ENCODE measurements around the gene EP400. TPM values are rescaled to one million over a fixed set of nuclear protein-coding genes. Genes with fewer than 3 reads are reported as not detected.

EP400 gene
- polyA plus RNA-seq, 3 donors = 34.1 to 44.8 (median 43.1) TPM

- no peak for DNase-seq
Measured at GRCh38 chr12:132018193-132018916, 68.6 kb downstream of the EP400 start.

- no peak for DNase-seq
Measured at GRCh38 chr12:132019891-132020290, 70.1 kb downstream of the EP400 start.

DNA sequence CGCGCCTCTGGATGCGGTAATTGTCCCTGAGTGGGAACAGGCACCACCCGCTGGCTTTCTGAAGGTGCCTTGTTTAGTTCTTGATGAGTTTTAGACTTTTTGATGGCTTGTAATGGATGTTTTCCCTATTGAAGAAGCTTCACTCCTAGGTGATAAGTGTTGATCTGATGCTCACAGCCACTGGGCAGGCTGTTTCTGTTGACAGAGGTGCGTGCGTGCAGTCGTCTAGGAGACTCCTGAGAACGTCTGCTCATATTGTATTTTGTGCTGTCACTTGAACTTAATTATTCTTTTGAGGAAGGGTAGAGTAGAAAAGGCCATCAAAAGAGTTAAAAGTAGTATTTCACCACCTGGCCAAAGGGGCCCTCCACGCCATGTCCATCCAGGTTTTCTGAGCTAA is 70.5 kb downstream of the EP400 start:
- no peak for DNase-seq

- DNase-seq = no peak
Measured at GRCh38 chr12:132021031-132021871, 71.5 kb downstream of the EP400 start.

DNA sequence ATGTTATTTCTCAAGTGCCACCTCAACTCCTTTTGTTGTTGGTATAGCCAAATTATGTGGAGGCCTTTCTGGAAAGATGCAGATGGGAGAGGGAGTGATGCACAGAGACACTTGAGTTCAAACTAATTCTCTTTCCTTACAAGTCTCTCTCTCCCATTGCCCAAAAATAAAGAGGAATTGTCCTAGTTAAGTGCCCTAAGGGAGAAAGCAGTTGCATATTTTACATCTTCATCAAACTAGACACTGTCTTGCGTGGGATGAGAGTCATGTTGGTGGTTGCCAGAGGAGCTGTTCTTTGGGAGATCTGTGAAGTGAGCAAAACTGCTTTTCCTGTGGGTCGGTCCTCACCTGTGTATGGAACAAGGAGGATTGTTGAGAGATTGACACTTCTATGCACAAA is 72.2 kb downstream of the EP400 start:
- no peak for DNase-seq

DNA sequence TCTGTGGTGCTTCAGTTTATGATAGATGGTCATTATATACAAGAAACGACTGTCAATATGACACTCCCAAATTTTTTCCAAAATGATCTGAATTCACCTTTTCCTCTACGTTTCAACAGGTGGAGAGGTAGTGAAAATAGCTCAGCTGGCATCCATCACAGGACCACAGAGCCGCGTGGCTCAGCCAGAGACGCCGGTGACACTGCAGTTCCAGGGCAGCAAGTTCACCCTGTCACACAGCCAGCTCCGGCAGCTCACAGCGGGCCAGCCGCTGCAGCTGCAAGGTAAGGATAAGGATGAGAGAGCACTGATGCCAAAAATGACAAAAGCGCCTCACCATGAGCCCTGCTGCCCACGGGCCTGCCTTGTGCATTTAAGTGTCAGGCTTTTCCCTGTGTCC is 73.9 kb downstream of the EP400 start:
- DNase-seq = no peak

GRCh38 chr12:132024758-132025157 is 75.0 kb downstream of the EP400 start:
- no peak for DNase-seq

- no peak for DNase-seq
Measured at GRCh38 chr12:132025526-132025925, 75.8 kb downstream of the EP400 start.

- no peak for DNase-seq
Measured at GRCh38 chr12:132026061-132026795, 76.5 kb downstream of the EP400 start.

- DNase-seq = no peak
Measured at GRCh38 chr12:132026796-132027500, 77.2 kb downstream of the EP400 start.

DNA sequence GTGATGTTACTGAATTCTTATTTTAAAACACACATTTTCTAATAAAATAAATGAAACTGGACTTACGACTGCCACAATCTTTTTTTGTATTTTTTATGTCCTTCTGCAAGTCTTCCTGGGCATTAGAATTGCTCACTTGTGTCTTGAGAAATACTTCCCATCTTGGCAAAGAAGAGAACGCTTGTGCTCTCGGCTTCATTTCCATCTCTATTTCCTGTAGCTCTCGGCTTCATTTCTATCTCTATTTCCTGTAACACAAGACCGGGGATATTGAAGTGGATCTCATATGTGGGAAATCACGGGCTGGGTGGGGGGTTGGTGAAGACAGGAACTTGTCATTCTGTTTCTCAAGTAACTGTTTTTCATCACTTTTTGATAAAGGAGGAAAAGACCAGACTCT is 77.9 kb downstream of the EP400 start:
- DNase-seq = no peak

GRCh38 chr12:132028111-132028510 is 78.4 kb downstream of the EP400 start:
- no peak for DNase-seq

GRCh38 chr12:132029503-132030300 is 80.0 kb downstream of the EP400 start:
- DNase-seq = no peak

DNA sequence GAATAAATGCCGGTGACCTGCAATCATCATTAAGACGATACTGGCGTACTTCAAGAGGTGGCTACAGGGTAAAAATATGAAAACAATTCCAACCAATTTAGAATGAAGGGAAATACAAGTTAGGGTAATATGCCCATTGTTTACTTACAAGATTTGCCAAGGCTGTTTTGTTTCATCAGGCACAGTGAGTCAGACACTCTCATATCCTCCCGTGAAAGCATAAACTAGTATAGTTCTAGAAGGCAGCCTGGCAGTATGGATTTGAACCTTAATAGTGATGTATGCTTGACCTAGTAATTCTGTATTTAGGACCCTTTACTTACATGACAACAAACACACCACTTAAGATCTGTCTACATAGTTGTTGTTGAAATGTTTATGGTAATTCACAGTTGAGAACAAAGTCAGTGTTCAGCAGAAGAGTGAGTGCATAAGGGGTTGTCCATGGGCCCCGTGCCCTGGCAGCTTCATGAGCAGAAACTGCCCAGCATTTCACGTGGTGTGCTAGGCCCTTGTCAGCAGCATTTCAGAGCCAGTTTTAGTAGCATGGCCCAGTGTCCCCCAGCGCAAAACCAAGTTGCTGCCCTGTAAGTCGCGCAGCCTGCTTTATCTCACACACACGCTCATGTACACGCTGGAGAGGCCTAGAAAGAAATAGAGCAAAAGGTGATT is 80.8 kb downstream of the EP400 start:
- no peak for DNase-seq

DNA sequence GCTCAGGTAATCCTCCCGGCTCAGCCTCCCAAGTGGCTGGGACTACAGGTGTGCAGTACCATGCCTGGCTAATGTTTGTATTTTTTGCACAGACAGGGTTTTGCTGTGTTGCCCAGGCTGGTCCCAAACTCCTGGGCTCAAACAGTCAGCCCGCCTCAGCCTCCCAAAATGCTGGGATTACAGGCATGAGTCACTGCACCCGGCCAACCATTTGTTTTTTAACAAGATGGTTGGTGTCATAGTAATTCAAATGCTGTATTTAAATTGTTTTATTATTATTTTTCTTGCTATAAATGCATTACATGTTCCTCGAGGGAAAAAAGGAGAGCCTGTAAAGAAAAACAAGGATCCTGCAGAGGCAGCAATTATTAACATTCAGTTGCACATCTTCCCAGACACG is 83.9 kb downstream of the EP400 start:
- DNase-seq = no peak

DNA sequence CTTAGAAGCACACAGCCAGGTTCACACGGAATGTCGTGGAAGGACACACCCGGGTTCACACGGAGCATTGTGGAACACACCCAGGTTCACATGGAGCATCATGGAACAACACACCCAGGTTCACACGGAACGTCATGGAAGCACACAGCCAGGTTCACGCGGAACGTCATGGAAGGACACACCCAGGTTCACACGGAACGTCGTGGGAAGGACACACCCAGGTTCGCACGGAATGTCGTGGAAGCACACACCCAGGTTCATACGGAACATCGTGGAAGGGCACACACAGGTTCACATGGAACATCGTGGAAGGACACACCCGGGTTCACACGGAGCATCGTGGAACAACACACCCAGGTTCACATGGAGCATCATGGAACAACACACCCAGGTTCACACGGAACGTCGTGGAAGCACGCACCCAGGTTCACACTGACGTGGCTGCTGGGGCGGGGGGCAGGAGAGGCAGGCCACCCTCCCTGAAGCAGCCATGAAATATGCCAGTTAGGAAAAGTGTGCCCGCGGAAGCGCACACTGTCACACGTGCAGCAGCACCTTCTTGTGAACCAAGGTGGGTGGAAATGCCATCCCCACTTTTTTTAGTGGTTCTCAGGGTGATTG is 86.4 kb downstream of the EP400 start:
- no peak for DNase-seq

GRCh38 chr12:132040906-132041606 is 91.3 kb downstream of the EP400 start:
- no peak for DNase-seq

- no peak for DNase-seq
Measured at GRCh38 chr12:132043216-132043615, 93.5 kb downstream of the EP400 start.

DNA sequence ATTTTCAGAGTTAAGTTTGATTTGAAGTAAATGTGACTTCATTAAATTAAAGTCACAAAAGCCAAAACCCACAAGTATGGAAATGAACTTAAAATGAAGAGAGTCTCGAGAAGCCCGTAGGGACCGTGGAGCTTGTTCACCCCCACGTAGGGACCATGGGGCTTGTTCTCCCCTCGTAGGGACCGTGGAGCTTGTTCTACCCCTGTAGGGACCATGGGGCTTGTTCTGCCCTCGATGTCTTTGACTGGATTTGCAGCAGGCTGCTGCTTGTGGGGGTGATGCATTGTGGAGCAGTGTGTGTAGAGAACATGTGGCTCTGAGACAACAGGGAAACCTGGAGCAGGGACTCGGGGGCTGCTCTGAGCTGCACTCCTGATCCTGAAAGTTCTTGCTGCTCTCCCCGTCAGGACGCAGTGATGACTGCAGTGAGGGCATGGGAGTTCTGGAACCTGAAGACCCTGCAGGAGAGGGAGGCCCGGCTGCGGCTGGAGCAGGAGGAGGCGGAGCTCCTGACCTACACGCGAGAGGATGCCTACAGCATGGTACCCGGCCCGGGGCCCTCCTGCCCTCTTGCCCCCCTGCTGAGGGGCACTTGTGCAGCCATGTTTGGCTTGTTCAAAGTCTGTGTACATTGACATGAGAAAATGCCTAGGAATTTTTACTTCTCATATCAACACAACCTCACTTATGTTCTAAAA is 94.2 kb downstream of the EP400 start:
- DNase-seq = no peak

Data from renal pelvis (tissue), 4 donors.